HPDE6-E6E7 (cell line): Measurements from ENCODE around the gene PCID2.
A peak's percentile ranks its signal among the peaks of the same experiment; 100 is the strongest.
"Not testable (repeated sequence)": the region's sequence is repeated elsewhere in the genome, so short reads cannot be mapped to it uniquely, and the experiment has no call there.

Source experiments
- DNase-seq: peaks from one replicate; pipeline ENCODE4 v3.0.0; 2011; ENCODE audit warnings: missing footprints; ENCODE audit errors: extremely low spot score

PCID2 gene

DNA sequence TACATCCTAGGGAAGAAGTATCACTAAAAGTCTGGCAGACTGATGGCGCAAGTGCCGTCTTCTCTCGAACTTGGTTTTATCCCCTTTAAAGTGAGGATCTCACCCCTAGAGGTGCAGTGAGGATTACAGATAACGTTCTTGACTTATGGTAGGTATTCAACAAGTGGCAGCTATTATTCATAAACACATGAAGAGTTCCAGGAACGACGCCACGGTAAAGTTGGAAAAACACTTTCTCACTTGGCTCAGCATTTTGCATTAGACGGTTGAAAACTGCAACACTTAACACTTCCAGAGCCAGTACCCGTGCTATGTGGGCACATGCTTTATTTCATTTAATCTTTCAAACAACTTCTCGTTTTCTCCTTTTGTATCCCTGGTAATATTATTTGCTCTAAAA lies 41.3 kb downstream of the PCID2 start:
- DNase-seq, result no peak

DNA sequence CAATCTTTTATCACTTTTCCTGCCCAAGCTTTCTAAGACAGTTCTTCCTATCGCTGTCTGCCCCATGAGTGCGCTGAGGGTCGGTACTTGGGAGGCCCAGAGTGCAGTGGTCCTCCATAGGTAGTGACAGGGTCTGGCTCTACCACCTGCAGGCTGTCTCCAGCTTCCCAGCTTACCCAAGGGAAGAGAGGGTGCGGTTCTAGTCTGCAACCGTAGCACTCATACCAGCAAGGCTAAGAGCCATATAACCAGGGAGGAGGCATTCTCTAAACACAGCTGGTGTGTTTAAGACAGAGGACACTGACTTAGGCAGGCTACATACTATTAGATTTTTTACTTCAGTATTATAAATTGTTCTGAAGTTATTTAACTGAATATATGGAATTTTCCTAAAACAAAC lies 41.8 kb downstream of the PCID2 start:
- DNase-seq, result no peak

GRCh38 chr13:113166266-113166665 lies 42.2 kb downstream of the PCID2 start:
- DNase-seq, result no peak

- no peak for DNase-seq
Measured at GRCh38 chr13:113164492-113164891, 44.0 kb downstream of the PCID2 start.

DNA sequence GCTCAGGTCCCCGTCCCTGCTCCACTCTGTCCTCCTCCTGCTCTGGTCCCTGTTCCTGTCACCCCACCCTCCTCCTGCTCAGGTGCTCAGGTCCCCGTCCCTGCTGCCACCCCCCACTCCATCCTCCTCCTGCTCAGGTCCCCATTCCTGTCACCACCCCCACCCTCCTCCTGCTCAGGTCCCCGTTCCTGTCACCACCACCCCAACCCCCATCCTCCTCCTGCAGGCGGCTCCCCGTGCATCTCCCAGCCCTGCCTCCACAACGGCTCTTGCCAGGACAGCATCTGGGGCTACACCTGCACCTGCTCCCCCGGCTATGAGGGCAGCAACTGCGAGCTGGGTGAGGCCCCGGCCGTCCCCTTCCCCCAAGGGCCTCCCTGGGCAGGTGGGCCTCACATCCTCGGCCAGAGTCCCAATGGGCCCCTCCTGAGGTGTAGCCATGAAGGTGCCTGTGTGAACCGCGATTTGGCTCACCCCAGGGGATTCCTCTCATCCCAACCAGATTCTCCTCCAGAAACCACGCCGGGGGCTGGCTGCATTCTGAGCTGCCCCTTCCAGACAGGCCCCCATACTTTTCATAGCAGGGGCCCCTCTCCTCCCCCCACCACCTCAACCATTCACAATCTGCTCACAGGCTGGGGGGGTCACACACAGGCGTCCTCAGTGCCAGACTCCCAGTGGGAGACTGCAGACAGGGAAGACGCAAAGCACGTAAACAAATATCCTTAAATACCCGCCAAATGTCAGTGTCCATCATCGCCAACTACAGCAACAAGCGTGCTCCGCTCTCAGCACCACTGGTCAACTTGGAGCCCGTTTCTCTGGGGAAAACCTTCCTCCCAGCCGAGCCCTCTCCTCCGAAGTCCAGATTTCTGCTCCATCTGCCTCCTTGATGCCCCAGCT lies 45.4 kb downstream of the PCID2 start:
- DNase-seq, result no peak

- not testable (repeated sequence) for DNase-seq
Measured at GRCh38 chr13:113161975-113162374, 46.5 kb downstream of the PCID2 start.

GRCh38 chr13:113161433-113161832 lies 47.0 kb downstream of the PCID2 start:
- DNase-seq, result no peak

DNA sequence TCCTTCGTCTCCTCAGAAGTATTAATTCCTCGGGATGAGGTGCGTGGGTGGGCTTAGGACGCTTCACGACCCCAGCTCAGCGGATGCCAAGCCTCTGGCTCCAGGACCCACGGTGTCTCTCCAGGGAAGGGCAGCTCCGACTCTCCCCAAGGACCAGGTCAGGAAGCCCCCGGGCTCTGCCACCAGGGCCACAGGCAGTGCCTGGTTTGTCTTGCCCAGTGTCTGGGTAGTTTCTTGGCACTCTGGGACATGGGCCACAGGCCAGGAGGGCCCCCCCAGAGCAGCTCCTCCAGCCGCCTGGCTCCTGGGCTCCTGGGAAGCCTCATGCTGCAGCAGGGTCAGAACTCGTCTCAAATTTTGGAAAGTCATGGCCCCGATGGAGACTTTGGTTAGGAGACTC lies 47.5 kb downstream of the PCID2 start:
- DNase-seq, result no peak

- DNase-seq, result no peak
Measured at GRCh38 chr13:113159701-113160100, 48.8 kb downstream of the PCID2 start.

GRCh38 chr13:113158946-113159345 lies 49.5 kb downstream of the PCID2 start:
- DNase-seq, result no peak

DNA sequence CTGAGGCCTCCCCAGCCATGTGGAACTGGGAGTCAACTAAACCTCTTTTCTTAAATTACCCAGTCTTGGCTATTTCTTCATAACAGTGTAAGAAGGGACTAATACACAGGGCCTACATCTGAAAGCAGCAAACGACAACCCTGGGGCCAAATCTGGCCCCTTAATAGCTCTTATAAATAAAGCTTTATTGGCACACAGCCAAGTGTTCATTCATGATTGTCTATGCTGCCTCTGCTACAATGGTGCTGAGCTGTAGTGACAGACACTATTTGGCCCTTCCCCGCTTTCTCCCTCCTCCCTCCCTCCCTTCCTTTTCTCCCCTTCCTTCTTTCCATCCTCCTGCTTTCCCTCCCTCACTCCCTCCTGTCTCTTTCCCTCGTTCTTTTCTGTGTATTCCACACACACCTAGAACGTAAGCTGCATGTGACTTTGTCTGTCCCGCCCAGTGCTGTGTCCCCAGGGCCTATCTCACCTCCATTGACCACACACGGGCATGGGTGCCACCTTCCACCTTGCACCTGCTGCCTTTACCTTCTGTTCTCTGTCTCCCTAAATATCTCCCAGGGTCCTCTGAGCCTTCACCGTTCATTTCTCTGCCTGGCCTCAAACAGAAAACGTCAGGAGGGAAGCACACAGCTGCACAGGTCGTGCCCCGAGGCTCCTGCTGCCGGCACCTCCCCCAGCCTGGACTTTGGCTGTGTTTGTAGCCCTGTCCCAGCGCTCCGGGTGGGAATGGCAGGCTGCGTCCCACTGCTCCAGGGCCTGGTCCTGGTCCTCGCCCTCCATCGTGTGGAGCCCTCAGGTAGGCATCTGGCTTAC lies 50.3 kb downstream of the PCID2 start, which contains the start of gene PROZ:
TSS of gene PROZ (plus strand) at position 720 of the 819 bp plus-strand sequence. CDS start at position 733, 13 bp downstream.
- DNase-seq, result no peak

GRCh38 chr13:113157206-113157928 lies 51.1 kb downstream of the PCID2 start:
- no peak for DNase-seq

DNA sequence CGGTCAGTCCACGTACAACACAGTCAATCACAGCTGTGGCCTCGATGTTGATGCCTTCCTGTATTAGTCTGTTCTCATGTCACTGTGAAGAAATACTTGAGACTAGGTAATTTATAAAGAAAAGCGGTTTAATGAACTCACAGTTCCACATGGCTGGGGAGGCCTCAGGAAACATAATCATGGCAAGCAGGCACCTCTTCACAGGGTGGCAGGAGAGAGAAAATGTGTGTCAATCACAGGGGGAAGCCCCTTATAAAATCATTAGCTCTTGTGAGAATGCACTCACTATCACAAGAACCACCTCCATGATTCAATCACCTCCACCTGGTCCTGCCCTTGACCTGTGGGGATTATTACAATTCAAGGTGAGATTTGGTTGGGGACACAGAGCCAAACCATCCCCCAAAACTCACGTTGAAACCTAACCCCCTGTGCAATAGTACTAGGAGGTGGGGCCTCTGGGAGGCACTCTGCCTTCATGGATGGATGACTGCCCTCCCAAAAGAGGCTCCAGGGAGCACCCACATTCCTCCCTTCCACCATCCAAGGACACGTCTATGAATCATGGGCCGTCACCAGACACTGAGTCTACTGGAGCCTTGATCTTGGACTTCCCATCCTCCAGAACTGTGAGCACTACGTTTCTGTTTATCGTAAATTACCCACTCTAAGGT lies 52.4 kb downstream of the PCID2 start:
- DNase-seq, result no peak

DNA sequence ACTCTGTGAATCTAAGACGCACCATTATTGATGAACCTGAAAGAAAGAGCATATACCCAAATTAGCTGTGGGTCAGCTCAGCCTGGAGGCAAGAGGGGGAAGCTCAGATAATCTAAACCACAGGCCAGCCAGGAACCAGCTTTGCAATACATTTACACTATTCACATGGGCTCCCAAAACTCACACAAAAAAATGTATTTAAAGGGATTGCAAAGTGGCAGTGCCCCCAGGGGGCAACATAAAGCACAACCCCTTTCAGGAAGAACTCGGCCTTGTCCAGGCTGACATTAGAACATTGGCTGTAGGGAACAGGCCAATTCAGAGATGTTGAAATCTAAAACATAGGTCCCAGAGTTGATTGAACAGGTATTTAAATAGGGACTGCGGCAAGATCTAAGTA lies 53.3 kb downstream of the PCID2 start:
- no peak for DNase-seq

- DNase-seq, result peak; percentile 59
Measured at GRCh38 chr13:113153810-113154748, 54.4 kb downstream of the PCID2 start.

- DNase-seq, result no peak
Measured at GRCh38 chr13:113152984-113153809, 55.3 kb downstream of the PCID2 start.

GRCh38 chr13:113152691-113152983 lies 55.8 kb downstream of the PCID2 start:
- DNase-seq, result no peak

- no peak for DNase-seq
Measured at GRCh38 chr13:113151745-113152690, 56.5 kb downstream of the PCID2 start.
